Mesenchymal stem cell (in vitro differentiated cells and primary cell): ENCODE results near the gene TSC22D4.

Experiments
- DNase-seq: peaks from one replicate; pipeline ENCODE4 v3.0.0-alpha.2; 2013
- H2AFZ ChIP-seq: one replicate; pipeline ENCODE4 v1.6.1; 2013; ENCODE audit warnings: low read depth, mild to moderate bottlenecking, control low read depth, inconsistent platforms, low read length, moderate library complexity
- H2AK5ac ChIP-seq: 2 replicates; pipeline ENCODE4 v1.6.1; 2013; ENCODE audit warnings: low read length, moderate library complexity, mild to moderate bottlenecking, inconsistent platforms; ENCODE audit not compliant: severe bottlenecking
- H2BK120ac ChIP-seq: one replicate; pipeline ENCODE4 v1.6.1; 2013; ENCODE audit warnings: low read depth, mild to moderate bottlenecking, inconsistent platforms, low read length, moderate library complexity
- H2BK12ac ChIP-seq, 2 experiments: one replicate each; pipeline ENCODE4 v1.6.1; 2013; ENCODE audit warnings: inconsistent platforms in 2 of 2, low read length in 2 of 2, mild to moderate bottlenecking in 2 of 2, moderate library complexity in 2 of 2, control low read depth in 1 of 2
- H2BK15ac ChIP-seq: one replicate; pipeline ENCODE4 v1.6.1; 2013; ENCODE audit warnings: mild to moderate bottlenecking, low read depth, inconsistent platforms; ENCODE audit not compliant: poor library complexity, severe bottlenecking
- H2BK5ac ChIP-seq: 2 replicates; pipeline ENCODE4 v1.6.1; 2013; ENCODE audit warnings: low read depth, mild to moderate bottlenecking, low read length, control low read depth, inconsistent platforms; ENCODE audit not compliant: poor library complexity, severe bottlenecking
- H3K14ac ChIP-seq, 2 experiments: one replicate each; pipeline ENCODE4 v1.6.1; 2013; ENCODE audit warnings: inconsistent platforms in 2 of 2, low read length in 2 of 2, control low read depth in 1 of 2, mild to moderate bottlenecking in 1 of 2, moderate library complexity in 1 of 2
- H3K18ac ChIP-seq, 2 experiments: one replicate each; pipeline ENCODE4 v1.6.1; 2013; ENCODE audit warnings: inconsistent platforms in 2 of 2, low read length in 2 of 2, control low read depth in 1 of 2, low read depth in 1 of 2, mild to moderate bottlenecking in 1 of 2
- H3K23ac ChIP-seq, 2 experiments: one replicate each; pipeline ENCODE4 v1.6.1; 2013; ENCODE audit warnings: inconsistent platforms in 2 of 2, low read length in 2 of 2, mild to moderate bottlenecking in 2 of 2, moderate library complexity in 2 of 2, control low read depth in 1 of 2
- H3K27ac ChIP-seq: 2 replicates; pipeline ENCODE4 v1.5.1; 2013; ENCODE audit warnings: mild to moderate bottlenecking, moderate library complexity, low read length, control low read depth, inconsistent platforms; ENCODE audit not compliant: poor library complexity, severe bottlenecking
- H3K27me3 ChIP-seq, 2 experiments: 2 replicates each; pipeline versions ENCODE4 v1.6.1 to v1.7.0; 2013; ENCODE audit warnings: low read length in 2 of 2, mild to moderate bottlenecking in 2 of 2, moderate library complexity in 2 of 2, control low read depth in 1 of 2, inconsistent platforms in 1 of 2; ENCODE audit not compliant: control insufficient read depth in 1 of 2, insufficient read depth in 1 of 2
- H3K36me3 ChIP-seq, 2 experiments: 2 replicates each; pipeline versions ENCODE4 v1.6.1 to v1.7.0; 2013; ENCODE audit warnings: low read length in 2 of 2, control low read depth in 1 of 2, inconsistent platforms in 1 of 2, low read depth in 1 of 2, mild to moderate bottlenecking in 1 of 2; ENCODE audit not compliant: insufficient read depth in 2 of 2, control insufficient read depth in 1 of 2
- H3K4ac ChIP-seq, 2 experiments: one replicate each; pipeline ENCODE4 v1.6.1; 2013; ENCODE audit warnings: inconsistent platforms in 2 of 2, low read length in 2 of 2, mild to moderate bottlenecking in 2 of 2, moderate library complexity in 2 of 2, control low read depth in 1 of 2, low read depth in 1 of 2
- H3K4me1 ChIP-seq: 2 replicates; pipeline ENCODE4 v1.6.1; 2013; ENCODE audit warnings: low read depth, low read length, control low read depth; ENCODE audit not compliant: control insufficient read depth, insufficient read depth
- H3K4me2 ChIP-seq: 2 replicates; pipeline ENCODE4 v1.6.1; 2013; ENCODE audit warnings: low read length, mild to moderate bottlenecking, inconsistent platforms; ENCODE audit not compliant: poor library complexity, severe bottlenecking
- H3K4me3 ChIP-seq, 2 experiments: 2 replicates each; pipeline versions ENCODE4 v1.5.1 to v1.7.0; 2013; ENCODE audit warnings: low read length in 2 of 2, mild to moderate bottlenecking in 2 of 2, control low read depth in 1 of 2, low read depth in 1 of 2; ENCODE audit not compliant: insufficient read depth in 1 of 2
- H3K79me1 ChIP-seq: replicated peaks from 2 replicates; pipeline ENCODE4 v1.6.1; 2013; ENCODE audit warnings: mild to moderate bottlenecking, control low read depth, low read length, inconsistent platforms; ENCODE audit not compliant: poor library complexity, severe bottlenecking
- H3K9ac ChIP-seq: 2 replicates; pipeline ENCODE4 v1.7.0; 2013; ENCODE audit warnings: mild to moderate bottlenecking, low read length, moderate library complexity
- H3K9me3 ChIP-seq: 2 replicates; pipeline ENCODE4 v1.7.0; 2013; ENCODE audit warnings: mild to moderate bottlenecking, low read length; ENCODE audit not compliant: control insufficient read depth
- H4K8ac ChIP-seq: one replicate; pipeline ENCODE4 v1.6.1; 2013; ENCODE audit warnings: inconsistent platforms, mild to moderate bottlenecking, low read length, moderate library complexity
- H4K91ac ChIP-seq: one replicate; pipeline ENCODE4 v1.6.1; 2013; ENCODE audit warnings: mild to moderate bottlenecking, low read length, inconsistent platforms
- WGBS: methylation state at CpG from one replicate; pipeline ENCODE4 v1.1.7; 2013; ENCODE audit warnings: mixed read lengths; 5-methylcytosine and 5-hydroxymethylcytosine counted together

Gene TSC22D4

GRCh38 chr7:100469227-100470044 is 9.6 kb downstream of the TSC22D4 start:
- no peak overlapping the region for H2AK5ac ChIP-seq
- 36% methylated on average over 11 of the region's 13 CpGs for WGBS
- H3K4me1 ChIP-seq: peaks cover 26% of the 10 kb centered on the region
- no peaks in the 10 kb centered on the region for H3K9me3 ChIP-seq
- no peak overlapping the region for H2BK15ac ChIP-seq
- H2BK12ac ChIP-seq: no peak overlapping the region
- H3K4me2 ChIP-seq: no peak overlapping the region
- H3K27ac ChIP-seq: no peak overlapping the region
- H3K4me3 ChIP-seq: no peak overlapping the region
- no peak overlapping the region for H3K9ac ChIP-seq
- H2BK120ac ChIP-seq: no peak overlapping the region
- H3K23ac ChIP-seq: no peak overlapping the region
- no peak overlapping the region for H3K4ac ChIP-seq
- H3K18ac ChIP-seq: no peak overlapping the region
- peak overlapping the region; percentile 5 for H4K8ac ChIP-seq
- H4K91ac ChIP-seq: peak overlapping the region; percentile 43
- H2BK5ac ChIP-seq: no peak overlapping the region
- no peak overlapping the region for H2AFZ ChIP-seq
- H3K36me3 ChIP-seq: peaks cover 58 to 71% of the 10 kb centered on the region in 2 experiments
- peaks cover 43% of the 10 kb centered on the region for H3K79me1 ChIP-seq
- H3K14ac ChIP-seq: no peak overlapping the region
- DNase-seq: peak; percentile 71
- H3K27me3 ChIP-seq: no peaks in the 10 kb centered on the region

GRCh38 chr7:100467638-100468373 is 11.2 kb downstream of the TSC22D4 start:
- Histone ChIP-seq H3K18ac (no peak overlapping the region), H4K91ac (no peak overlapping the region), H3K4me3 (no peak overlapping the region), H2BK120ac (no peak overlapping the region), H3K23ac (no peak overlapping the region), H3K36me3 (peaks cover 45 to 61% of the 10 kb centered on the region in 2 experiments), H3K14ac (no peak overlapping the region), H3K4me2 (no peak overlapping the region), H2BK5ac (no peak overlapping the region), H3K9me3 (no peaks in the 10 kb centered on the region), H3K4me1 (peaks cover 27% of the 10 kb centered on the region), H4K8ac (no peak overlapping the region), H3K79me1 (peaks cover 33% of the 10 kb centered on the region), H2AK5ac (no peak overlapping the region), H3K4ac (no peak overlapping the region), H3K9ac (no peak overlapping the region), H2AFZ (no peak overlapping the region), H2BK12ac (no peak overlapping the region), H2BK15ac (no peak overlapping the region), H3K27me3 (no peaks in the 10 kb centered on the region), H3K27ac (no peak overlapping the region)
- 98% methylated on average over 20 of the region's 22 CpGs for WGBS
- no peak for DNase-seq

- Histone ChIP-seq H3K79me1 (peaks cover 27% of the 10 kb centered on the region), H4K91ac (no peak overlapping the region), H2BK120ac (no peak overlapping the region), H2BK5ac (no peak overlapping the region), H2BK12ac (peak overlapping the region in 1 of 2 experiments; percentile 40), H3K4ac (no peak overlapping the region), H3K4me2 (no peak overlapping the region), H2AK5ac (no peak overlapping the region), H3K4me1 (peaks cover 22% of the 10 kb centered on the region), H3K36me3 (peaks cover 41 to 53% of the 10 kb centered on the region in 2 experiments), H3K27ac (no peak overlapping the region), H3K27me3 (no peaks in the 10 kb centered on the region), H2BK15ac (no peak overlapping the region), H3K14ac (no peak overlapping the region), H2AFZ (no peak overlapping the region), H3K9me3 (no peaks in the 10 kb centered on the region), H4K8ac (no peak overlapping the region), H3K23ac (no peak overlapping the region), H3K4me3 (peak overlapping the region in 1 of 2 experiments; percentile 7), H3K18ac (no peak overlapping the region), H3K9ac (no peak overlapping the region)
- DNase-seq: no peak
- 94% methylated on average over 27 of the region's 32 CpGs for WGBS
These were observed 12.1 kb downstream of the TSC22D4 start for GRCh38 chr7:100466653-100467605.
